Natural killer cell treated with Interleukin-12 subunit alpha and Interleukin-12 subunit beta and Interleukin-15 and Interleukin-18, amount 100 ng/mL, for 72 hours (primary cell): ENCODE results near the gene SLC24A4. TPM values are rescaled to one million over a fixed set of nuclear protein-coding genes. Genes with fewer than 3 reads are reported as not detected.
A peak's percentile ranks its signal among the peaks of the same experiment; 100 is the strongest.

Experiments used
- ATAC-seq, 2 donors: fragments of 150-1000 bp; cut with Tn5 transposase in 1 of 2; sonication (Bioruptor Pico), chemical (Tn5 transposase) in 1 of 2; 2 replicates each; pipeline ENCODE4 v1.10.0; 2021
- DNase-seq: peaks from one replicate; pipeline ENCODE4 v3.0.0; 2022; ENCODE audit warnings: low spot score
- H3K27ac Mint-ChIP-seq, 2 donors: 1 replicate in 1 of 2; 2 replicates in 1 of 2; pipeline ENCODE4 v1.8.0; 2022; ENCODE audit warnings: mixed read lengths in 2 of 2, mild to moderate bottlenecking in 1 of 2, moderate library complexity in 1 of 2
- H3K27me3 Mint-ChIP-seq, 2 donors: 1 replicate in 1 of 2; 2 replicates in 1 of 2; pipeline ENCODE4 v1.8.0; 2022; ENCODE audit warnings: mixed read lengths in 2 of 2
- H3K36me3 Mint-ChIP-seq: one replicate; pipeline ENCODE4 v1.8.0; 2022; ENCODE audit warnings: mixed read lengths
- H3K4me1 Mint-ChIP-seq, 2 donors: 1 replicate in 1 of 2; 2 replicates in 1 of 2; pipeline ENCODE4 v1.8.0; 2022; ENCODE audit warnings: low read depth in 2 of 2, mixed read lengths in 2 of 2, mild to moderate bottlenecking in 1 of 2
- H3K4me3 Mint-ChIP-seq: one replicate; pipeline ENCODE4 v1.8.0; 2022; ENCODE audit warnings: mixed read lengths
- H3K9me3 Mint-ChIP-seq: 2 replicates; pipeline ENCODE4 v1.8.0; 2022; ENCODE audit warnings: mixed read lengths
- total RNA-seq, 2 donors: library from RNA; stranded (reverse); gene quantifications; one replicate each; pipeline ENCODE4 v1.2.3, GENCODE V29; 2022

SLC24A4 gene
- total RNA-seq, 2 donors from 2014 or later = 0.17 to 0.36 TPM

DNA sequence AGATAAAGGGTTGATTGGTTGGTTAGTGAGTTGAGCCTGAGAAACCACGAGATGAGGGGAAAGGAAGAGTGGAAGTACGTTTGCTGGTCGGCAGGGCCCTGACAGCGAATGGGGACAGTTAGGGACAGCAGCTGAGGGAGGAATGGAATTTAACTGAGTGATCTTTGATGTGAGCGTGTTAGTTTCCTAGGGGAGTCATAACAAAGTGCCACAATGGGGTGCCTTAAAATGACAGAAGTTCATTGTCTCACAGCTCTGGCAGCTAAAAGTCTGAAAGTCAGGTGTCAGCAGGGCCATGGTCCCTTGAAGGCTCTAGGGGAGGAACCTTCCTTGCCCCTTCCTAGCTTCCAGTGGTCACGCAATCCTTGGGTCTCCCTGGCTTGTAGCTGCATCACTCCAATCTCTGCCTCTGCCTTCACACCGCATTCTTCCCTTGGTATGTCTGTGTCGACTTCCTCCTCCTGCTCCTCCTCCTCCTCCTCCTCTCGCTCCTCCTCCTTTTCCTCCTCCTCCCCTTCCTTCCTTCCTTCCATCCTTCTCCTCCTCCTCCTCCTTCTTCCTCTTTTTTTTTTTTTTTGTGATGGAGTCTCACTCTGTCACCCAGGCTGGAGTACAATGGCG is 164.7 kb downstream of the SLC24A4 start:
- peaks cover 7 to 19% of the 10 kb centered on the region in 2 donors for H3K4me1 Mint-ChIP-seq
- ATAC-seq (no peak), DNase-seq (no peak)
- no peaks in the 10 kb centered on the region for H3K36me3 Mint-ChIP-seq
- H3K4me3 Mint-ChIP-seq = no peak overlapping the region
- H3K9me3 Mint-ChIP-seq = no peaks in the 10 kb centered on the region
- no peaks in the 10 kb centered on the region for H3K27me3 Mint-ChIP-seq
- H3K27ac Mint-ChIP-seq = no peak overlapping the region

DNA sequence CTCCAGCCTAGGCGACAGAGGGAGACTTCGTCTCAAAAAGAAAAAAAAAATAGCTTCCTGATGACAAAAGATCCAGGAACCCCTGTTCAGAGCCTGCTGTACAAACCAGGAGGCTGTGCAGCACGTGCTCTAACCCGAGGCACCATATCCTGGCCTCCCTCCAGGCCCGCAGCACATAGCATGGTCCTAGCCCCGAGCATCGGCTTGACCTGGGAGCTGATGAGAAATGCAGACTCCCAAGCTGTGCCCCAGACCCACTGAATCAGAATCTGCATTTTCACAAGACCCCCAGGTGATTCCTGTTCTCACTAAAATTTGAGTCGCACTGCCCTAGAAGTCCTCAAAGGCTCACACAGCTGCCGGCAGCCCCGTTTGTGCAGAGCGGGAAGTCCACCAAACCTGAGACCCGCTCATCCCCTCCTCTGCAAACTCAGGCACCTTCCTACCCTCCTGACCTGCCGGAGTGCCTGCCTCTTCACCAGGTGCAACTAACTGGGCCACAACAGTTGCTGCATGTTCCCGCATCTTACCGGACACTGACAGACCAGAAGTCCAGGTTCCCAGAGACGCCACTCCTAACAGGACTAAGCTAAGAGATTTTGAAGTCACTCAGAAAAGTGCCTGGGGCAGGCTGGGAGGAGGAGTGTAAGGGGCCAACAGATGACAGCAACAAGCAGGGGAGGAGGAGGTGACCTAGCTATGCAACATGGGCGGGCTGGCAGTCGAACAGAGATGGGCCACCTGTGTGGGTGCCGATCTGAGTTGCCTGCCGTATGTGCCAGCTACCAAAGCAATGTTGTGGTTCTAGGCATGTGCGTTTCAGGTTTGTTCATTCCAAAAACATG is 166.7 kb downstream of the SLC24A4 start:
- no peak overlapping the region for H3K4me3 Mint-ChIP-seq
- no peak overlapping the region for H3K27ac Mint-ChIP-seq
- ATAC-seq = no peak
- H3K36me3 Mint-ChIP-seq = no peaks in the 10 kb centered on the region
- no peaks in the 10 kb centered on the region for H3K9me3 Mint-ChIP-seq
- H3K4me1 Mint-ChIP-seq = peaks cover 18 to 28% of the 10 kb centered on the region in 2 donors
- DNase-seq = no peak
- H3K27me3 Mint-ChIP-seq = no peaks in the 10 kb centered on the region

DNA sequence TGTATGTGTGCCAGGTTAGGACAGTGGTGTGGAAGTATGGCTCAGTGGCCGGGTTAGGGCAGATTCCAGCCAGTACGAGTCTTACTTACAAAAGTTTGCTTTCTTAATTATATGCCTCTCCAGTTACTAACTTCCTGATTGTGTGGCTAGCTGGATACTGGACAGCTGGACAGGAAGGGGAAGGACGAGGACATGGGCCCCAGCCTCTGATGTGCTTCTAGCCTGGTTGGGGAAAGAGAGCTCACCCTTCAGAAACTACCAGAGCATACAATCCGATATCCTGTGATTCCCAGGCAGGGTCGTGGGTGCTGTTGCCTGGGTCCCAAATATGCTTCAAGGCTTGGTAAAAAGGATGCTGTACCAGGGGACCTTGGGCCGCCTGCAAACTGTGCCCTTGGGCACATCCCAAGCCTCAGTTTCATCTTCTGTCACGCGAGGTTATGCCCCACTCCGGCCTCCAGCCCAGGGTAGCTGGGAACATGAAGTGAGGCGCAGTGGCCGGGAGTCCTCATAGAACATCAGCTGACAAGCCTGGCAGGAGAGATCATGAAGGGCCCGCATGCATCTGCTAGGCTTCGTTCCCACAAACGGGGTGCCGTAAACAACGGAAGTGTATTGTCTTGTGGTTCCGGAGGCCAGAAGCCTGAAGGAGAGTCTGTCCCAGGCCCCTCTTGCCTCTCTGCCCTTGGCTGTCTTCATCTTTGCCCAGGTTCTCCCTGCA is 167.4 kb downstream of the SLC24A4 start:
- DNase-seq (no peak), ATAC-seq (no peak)
- Mint-ChIP-seq H3K27me3 (no peaks in the 10 kb centered on the region), H3K9me3 (no peaks in the 10 kb centered on the region), H3K4me1 (peaks cover 25 to 30% of the 10 kb centered on the region in 2 donors), H3K4me3 (no peak overlapping the region), H3K27ac (no peak overlapping the region), H3K36me3 (no peaks in the 10 kb centered on the region)

DNA sequence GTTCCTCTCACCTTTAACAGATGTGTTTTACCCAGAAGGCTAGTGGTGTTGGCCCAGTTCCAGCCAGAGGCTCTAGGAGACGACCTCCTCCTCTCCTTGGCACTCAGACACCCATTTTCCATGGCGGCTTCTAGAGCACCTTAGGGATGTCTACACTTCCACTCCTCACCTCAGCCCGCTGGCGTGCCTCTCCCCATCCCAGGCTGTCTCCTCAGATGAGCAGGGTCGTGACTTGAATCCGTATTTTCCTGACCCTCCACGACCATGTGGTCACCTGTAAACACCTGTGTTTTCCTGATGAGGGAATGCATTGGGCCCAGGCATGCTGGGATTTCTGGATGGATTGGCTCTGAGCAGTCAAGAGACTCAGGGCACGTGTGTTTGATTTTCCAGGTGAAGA is 168.8 kb downstream of the SLC24A4 start:
- no peak for DNase-seq
- no peaks in the 10 kb centered on the region for H3K9me3 Mint-ChIP-seq
- no peak overlapping the region for H3K4me3 Mint-ChIP-seq
- no peaks in the 10 kb centered on the region for H3K27me3 Mint-ChIP-seq
- H3K4me1 Mint-ChIP-seq = peaks cover 32 to 42% of the 10 kb centered on the region in 2 donors
- no peaks in the 10 kb centered on the region for H3K36me3 Mint-ChIP-seq
- peak overlapping the region in 1 of 2 donors; percentile 12 for H3K27ac Mint-ChIP-seq
- no peak for ATAC-seq

DNA sequence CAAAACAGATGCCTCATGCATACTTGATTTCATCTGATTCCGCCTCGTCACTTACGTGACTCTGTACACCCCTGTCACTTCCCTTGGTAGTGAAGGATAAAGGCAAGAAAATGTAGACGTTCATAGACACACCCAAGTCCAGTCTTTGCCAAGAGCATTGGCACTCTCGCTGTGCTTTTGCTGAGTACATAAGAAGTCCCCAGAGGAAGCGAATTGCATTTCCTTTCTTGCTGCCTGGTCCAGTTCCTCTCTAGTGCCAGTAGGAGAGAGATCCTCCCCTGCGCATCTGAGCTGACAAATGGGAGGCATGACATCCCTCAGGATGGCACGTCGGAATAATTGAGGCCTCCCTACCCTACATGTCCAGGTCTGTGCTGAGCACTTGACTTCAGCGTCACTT is 169.3 kb downstream of the SLC24A4 start:
- DNase-seq (no peak), ATAC-seq (no peak)
- no peaks in the 10 kb centered on the region for H3K27me3 Mint-ChIP-seq
- no peak overlapping the region for H3K4me3 Mint-ChIP-seq
- peaks cover 29 to 38% of the 10 kb centered on the region in 2 donors for H3K4me1 Mint-ChIP-seq
- H3K9me3 Mint-ChIP-seq = no peaks in the 10 kb centered on the region
- H3K36me3 Mint-ChIP-seq = no peaks in the 10 kb centered on the region
- peak overlapping the region in 1 of 2 donors; percentile 12 for H3K27ac Mint-ChIP-seq

DNA sequence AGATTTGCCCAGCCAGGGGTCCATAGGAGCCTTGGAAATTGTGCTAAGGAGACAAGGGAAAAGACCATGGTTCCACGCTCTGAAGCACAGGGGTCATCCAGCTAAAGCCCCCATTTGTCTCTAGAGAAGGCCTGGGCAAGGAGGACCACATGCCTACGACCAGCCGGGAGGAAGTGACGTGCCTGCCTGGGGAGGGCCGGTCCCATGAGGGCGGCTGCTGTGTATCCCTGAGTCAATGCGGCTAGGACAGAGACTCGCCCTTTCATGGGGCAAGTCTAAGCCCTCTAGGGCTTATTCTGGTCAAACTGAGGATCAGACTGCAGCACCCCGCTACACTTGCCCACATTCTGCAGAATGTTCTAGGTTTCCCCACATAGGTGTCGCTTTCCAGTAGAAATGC is 170.1 kb downstream of the SLC24A4 start:
- Mint-ChIP-seq H3K9me3 (no peaks in the 10 kb centered on the region), H3K4me1 (peaks cover 26 to 35% of the 10 kb centered on the region in 2 donors), H3K4me3 (no peak overlapping the region), H3K27ac (peak overlapping the region in 1 of 2 donors; percentile 12), H3K36me3 (no peaks in the 10 kb centered on the region), H3K27me3 (no peaks in the 10 kb centered on the region)
- ATAC-seq (no peak), DNase-seq (no peak)

DNA sequence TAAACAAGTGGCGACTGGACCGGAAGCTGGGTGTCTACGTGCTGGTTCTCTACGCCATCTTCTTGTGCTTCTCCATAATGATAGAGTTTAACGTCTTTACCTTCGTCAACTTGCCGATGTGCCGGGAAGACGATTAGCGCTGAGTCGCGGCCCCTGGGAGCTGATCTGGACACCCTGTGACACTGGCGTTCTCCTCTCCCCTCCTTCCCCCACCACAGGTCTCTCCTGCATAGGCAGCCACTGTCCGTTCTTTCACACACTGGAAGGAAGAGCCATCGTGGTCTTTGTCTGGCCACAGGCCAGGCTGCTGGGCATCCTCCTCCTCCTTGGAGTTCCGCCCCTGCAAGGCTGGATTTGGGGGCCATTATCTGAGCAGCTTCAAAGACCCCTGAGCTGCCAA is 170.5 kb downstream of the SLC24A4 start:
- no peak for DNase-seq

DNA sequence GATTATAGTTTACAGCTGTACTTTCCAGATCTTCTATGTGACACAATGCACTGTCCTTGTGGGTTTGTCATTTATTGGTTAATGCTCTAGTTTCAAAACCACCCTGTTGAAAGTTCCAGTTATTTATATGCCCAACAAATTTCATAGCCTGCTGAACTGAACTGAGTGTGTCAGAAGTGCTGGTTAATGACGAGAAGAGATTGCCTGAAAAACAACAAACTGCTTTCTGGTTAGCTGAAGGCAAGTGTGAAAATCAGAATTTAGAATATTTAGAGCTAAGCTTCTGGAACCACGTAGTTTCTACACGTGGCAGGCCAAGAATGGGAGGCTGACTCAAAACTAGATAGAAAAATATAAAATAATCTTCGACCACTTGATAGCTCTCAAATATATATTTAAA is 171.5 kb downstream of the SLC24A4 start:
- Mint-ChIP-seq H3K27ac (peak overlapping the region in 1 of 2 donors; percentile 19), H3K4me3 (no peak overlapping the region), H3K36me3 (no peaks in the 10 kb centered on the region), H3K9me3 (no peaks in the 10 kb centered on the region), H3K4me1 (peaks cover 26 to 31% of the 10 kb centered on the region in 2 donors), H3K27me3 (no peaks in the 10 kb centered on the region)
- DNase-seq (no peak), ATAC-seq (peak; percentile 21 to 61)

More for the DNA sequence above, 170.5 kb downstream of the SLC24A4 start:
- H3K36me3 Mint-ChIP-seq = no peaks in the 10 kb centered on the region
- no peaks in the 10 kb centered on the region for H3K9me3 Mint-ChIP-seq
- H3K27ac Mint-ChIP-seq = peak overlapping the region in 1 of 2 donors; percentile 12
- H3K4me3 Mint-ChIP-seq = no peak overlapping the region
- no peaks in the 10 kb centered on the region for H3K27me3 Mint-ChIP-seq
- peaks cover 26 to 33% of the 10 kb centered on the region in 2 donors for H3K4me1 Mint-ChIP-seq
- no peak for ATAC-seq

DNA sequence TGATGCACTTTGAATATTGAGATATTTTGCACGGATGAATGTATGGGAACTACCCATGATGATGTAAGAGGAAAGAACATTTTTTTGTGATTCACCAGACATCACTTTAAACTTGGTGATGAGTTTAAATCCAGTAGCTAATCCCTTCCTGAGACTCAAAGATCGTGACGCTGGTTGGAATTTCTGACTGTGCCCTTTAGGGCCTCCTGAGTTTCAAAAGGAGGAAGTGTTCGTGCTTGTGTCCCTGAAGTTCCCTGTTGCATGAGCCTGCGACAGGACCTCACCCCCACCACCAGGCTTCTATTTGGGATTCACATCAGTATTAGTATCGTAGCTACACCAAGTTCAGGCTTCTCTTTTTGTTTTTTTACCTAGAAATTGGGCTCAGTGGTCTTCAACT is 172.1 kb downstream of the SLC24A4 start:
- no peak for ATAC-seq
- Mint-ChIP-seq H3K36me3 (no peaks in the 10 kb centered on the region), H3K27ac (no peak overlapping the region), H3K9me3 (no peaks in the 10 kb centered on the region), H3K4me3 (no peak overlapping the region), H3K27me3 (no peaks in the 10 kb centered on the region), H3K4me1 (peaks cover 26 to 31% of the 10 kb centered on the region in 2 donors)
- DNase-seq = no peak

DNA sequence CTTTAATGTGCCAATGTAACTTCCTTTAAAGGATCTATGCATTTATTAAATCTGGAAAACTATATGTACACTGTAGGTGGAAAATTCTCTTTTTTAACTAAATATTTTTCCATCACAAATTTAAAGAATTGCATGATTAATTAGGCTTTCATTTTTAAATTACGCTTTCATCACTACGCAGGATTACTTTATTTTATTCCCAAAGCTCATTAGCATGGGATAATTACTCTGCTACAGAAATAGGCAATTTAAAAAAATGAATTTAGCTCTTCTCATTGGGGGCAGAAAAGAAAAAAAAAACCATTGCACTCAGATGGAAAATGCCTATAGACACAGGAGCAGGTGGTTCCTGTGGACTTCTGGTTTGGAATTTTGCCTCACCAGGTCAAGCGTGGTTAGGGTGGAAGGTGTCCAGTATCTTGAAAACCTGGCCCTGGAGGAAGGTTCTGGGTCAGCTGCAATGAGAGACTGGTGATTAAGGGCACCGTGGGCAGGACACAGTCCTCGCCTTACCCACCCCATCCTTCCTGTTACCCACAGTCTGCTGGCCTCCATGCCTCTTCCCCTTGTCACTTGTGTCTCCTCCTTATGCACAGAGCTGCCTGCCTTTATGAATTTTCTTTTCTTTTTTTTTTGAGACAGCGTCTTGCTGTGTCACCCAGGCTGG is 173.4 kb downstream of the SLC24A4 start:
- peak; percentile 41 to 57 for ATAC-seq
- peaks cover 26 to 31% of the 10 kb centered on the region in 2 donors for H3K4me1 Mint-ChIP-seq
- no peaks in the 10 kb centered on the region for H3K27me3 Mint-ChIP-seq
- no peaks in the 10 kb centered on the region for H3K9me3 Mint-ChIP-seq
- peak overlapping the region; percentile 37 to 67 for H3K27ac Mint-ChIP-seq
- no peaks in the 10 kb centered on the region for H3K36me3 Mint-ChIP-seq
- no peak for DNase-seq
- H3K4me3 Mint-ChIP-seq = peak overlapping the region; percentile 15

DNA sequence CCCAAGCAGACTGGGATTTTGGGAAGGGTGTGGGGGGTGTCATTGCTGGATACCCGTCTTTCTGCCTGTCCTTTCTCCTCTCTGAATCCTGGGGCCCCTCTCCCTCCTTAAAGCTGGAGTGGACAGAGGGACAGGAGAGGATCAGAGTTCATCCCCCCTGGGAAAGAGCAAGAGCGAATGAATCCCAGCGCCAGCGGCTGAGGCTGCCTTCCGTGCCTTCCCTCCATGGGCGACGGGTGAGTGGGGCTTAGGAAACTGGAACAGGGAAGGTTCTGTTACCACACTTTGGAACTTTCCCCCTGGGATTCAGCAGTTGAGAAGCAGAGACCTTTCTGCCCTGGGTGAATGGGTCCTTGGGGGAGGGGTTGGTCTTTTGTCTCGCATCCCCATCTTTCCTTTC is 174.4 kb downstream of the SLC24A4 start:
- ATAC-seq (no peak), DNase-seq (no peak)
- Mint-ChIP-seq H3K4me1 (peaks cover 26 to 27% of the 10 kb centered on the region in 2 donors), H3K27ac (peak overlapping the region in 1 of 2 donors; percentile 67), H3K4me3 (no peak overlapping the region), H3K36me3 (no peaks in the 10 kb centered on the region), H3K27me3 (no peaks in the 10 kb centered on the region), H3K9me3 (no peaks in the 10 kb centered on the region)

DNA sequence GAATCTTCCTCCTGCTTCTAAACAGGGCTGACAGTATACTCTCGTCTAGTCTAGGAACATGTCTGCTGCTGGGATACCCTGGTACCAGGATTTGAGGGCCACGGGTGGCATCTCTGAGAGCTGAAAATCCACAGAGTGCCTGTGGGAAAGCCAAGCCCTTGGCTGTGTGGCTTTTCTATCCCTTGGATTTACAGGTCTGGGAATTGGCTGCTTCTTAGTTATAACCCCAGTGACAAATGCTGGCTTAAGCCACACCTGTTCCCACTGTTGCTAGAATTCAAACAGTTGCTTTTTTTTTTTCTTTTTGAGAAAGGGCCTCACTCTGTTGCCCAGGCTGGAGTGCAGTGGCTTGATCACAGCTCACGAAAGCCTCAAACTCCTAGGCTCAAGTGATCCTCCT is 176.3 kb downstream of the SLC24A4 start:
- Mint-ChIP-seq H3K27me3 (peaks cover 0 to 2% of the 10 kb centered on the region in 2 donors), H3K36me3 (no peaks in the 10 kb centered on the region), H3K9me3 (no peaks in the 10 kb centered on the region), H3K4me3 (no peak overlapping the region), H3K27ac (peak overlapping the region in 1 of 2 donors; percentile 68), H3K4me1 (peaks cover 26 to 27% of the 10 kb centered on the region in 2 donors)
- ATAC-seq = no peak
- no peak for DNase-seq

DNA sequence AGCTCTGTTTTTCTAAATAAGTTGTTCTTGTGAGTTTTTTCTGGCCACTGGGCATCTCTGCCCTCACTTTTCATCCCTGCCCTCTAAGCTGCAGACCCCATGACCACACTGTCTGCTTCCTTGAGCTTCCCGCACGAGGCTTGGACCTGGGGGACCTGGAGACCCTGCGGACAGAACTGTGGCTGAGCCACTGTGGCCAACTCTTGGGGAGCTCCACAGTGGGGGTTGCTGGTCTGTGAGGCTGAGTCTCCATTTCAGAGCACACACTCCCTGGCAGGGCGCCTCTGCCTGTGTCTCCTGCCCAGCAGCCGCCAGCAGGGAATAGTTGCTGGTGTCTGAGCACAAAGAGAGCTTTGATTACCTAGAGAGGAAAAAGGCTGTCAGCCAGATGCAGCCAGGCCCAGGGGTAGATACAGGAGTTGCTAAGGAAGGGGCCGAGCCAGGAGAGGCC is 177.6 kb downstream of the SLC24A4 start:
- Mint-ChIP-seq H3K36me3 (no peaks in the 10 kb centered on the region), H3K27me3 (peaks cover 0 to 2% of the 10 kb centered on the region in 2 donors), H3K4me3 (no peak overlapping the region), H3K27ac (no peak overlapping the region), H3K4me1 (peaks cover 16 to 25% of the 10 kb centered on the region in 2 donors), H3K9me3 (no peaks in the 10 kb centered on the region)
- DNase-seq (no peak), ATAC-seq (no peak)
